Measurements from ENCODE around the gene SPON1. TPM values are rescaled to one million over a fixed set of nuclear protein-coding genes. Genes with fewer than 3 reads are reported as not detected.

SPON1 gene
- total RNA-seq, 3 donors from 2014 or later (not counting 1 experiment from before 2014, with no cell fraction given), result 0.09 to 0.18 TPM; not detected in 1

GRCh38 chr11:13947379-13947778 is 15.1 kb upstream of the SPON1 start:
- DNase-seq, result no peak
- H3K27ac ChIP-seq (ENCODE audit: low read length), result no peak overlapping the region
- Mint-ChIP-seq H3K4me1 (no peaks in the 10 kb centered on the region), H3K36me3 (no peaks in the 10 kb centered on the region), H3K4me3 (no peak overlapping the region), H3K27ac (no peak overlapping the region), H3K9me3 (no peaks in the 10 kb centered on the region), H3K27me3 (ENCODE audit: low read depth in 2 of 2) (peaks cover 0 to 3% of the 10 kb centered on the region in 2 donors)
- intact Hi-C loops (cut with micrococcal nuclease), result no loop called here
- no peaks in the 10 kb centered on the region for H3K9me3 ChIP-seq (ENCODE audit: control insufficient read depth, insufficient read depth, low read length)
- H3K36me3 ChIP-seq (ENCODE audit: control insufficient read depth, insufficient read depth, low read length), result no peaks in the 10 kb centered on the region
- H3K4me1 ChIP-seq (ENCODE audit: control insufficient read depth, insufficient read depth, low read length), result no peaks in the 10 kb centered on the region
- no peak for TF ChIP-seq CTCF (IDR thresholded peaks at IDR 0.05)
- peaks cover 2% of the 10 kb centered on the region for H3K27me3 ChIP-seq (ENCODE audit: control insufficient read depth, insufficient read depth, low read length)
- ATAC-seq, result no peak
- H3K4me3 ChIP-seq (ENCODE audit: low read length), result no peak overlapping the region

GRCh38 chr11:13949876-13950275 is 12.6 kb upstream of the SPON1 start:
- intact Hi-C loops (cut with micrococcal nuclease), result no loop called here
- H3K9me3 ChIP-seq (ENCODE audit: control insufficient read depth, insufficient read depth, low read length), result no peaks in the 10 kb centered on the region
- Mint-ChIP-seq H3K4me3 (no peak overlapping the region), H3K27me3 (ENCODE audit: low read depth in 2 of 2) (peaks cover 0 to 3% of the 10 kb centered on the region in 2 donors), H3K27ac (no peak overlapping the region), H3K36me3 (no peaks in the 10 kb centered on the region), H3K9me3 (no peaks in the 10 kb centered on the region), H3K4me1 (no peaks in the 10 kb centered on the region)
- no peak overlapping the region for H3K4me3 ChIP-seq (ENCODE audit: low read length)
- DNase-seq, result no peak
- ATAC-seq, result no peak
- no peaks in the 10 kb centered on the region for H3K36me3 ChIP-seq (ENCODE audit: control insufficient read depth, insufficient read depth, low read length)
- peaks cover 2% of the 10 kb centered on the region for H3K27me3 ChIP-seq (ENCODE audit: control insufficient read depth, insufficient read depth, low read length)
- TF ChIP-seq CTCF (IDR thresholded peaks at IDR 0.05), result no peak
- 60% methylated on average over 1 of the region's 2 CpGs for WGBS (ENCODE audit: insufficient coverage)
- no peaks in the 10 kb centered on the region for H3K4me1 ChIP-seq (ENCODE audit: control insufficient read depth, insufficient read depth, low read length)
- no peak overlapping the region for H3K27ac ChIP-seq (ENCODE audit: low read length)

- no peak for TF ChIP-seq CTCF (IDR thresholded peaks at IDR 0.05)
- no peaks in the 10 kb centered on the region for H3K4me1 ChIP-seq (ENCODE audit: control insufficient read depth, insufficient read depth, low read length)
- H3K9me3 Mint-ChIP-seq, result no peaks in the 10 kb centered on the region
- H3K27ac Mint-ChIP-seq, result no peak overlapping the region
- no peak for ATAC-seq
- no peaks in the 10 kb centered on the region for H3K36me3 ChIP-seq (ENCODE audit: control insufficient read depth, insufficient read depth, low read length)
- H3K9me3 ChIP-seq (ENCODE audit: control insufficient read depth, insufficient read depth, low read length), result no peaks in the 10 kb centered on the region
- no peak overlapping the region for H3K27ac ChIP-seq (ENCODE audit: low read length)
- no peaks in the 10 kb centered on the region for H3K4me1 Mint-ChIP-seq
- WGBS (ENCODE audit: insufficient coverage), result 86% methylated on average over 1 of the region's 1 CpG
- no peak for DNase-seq
- H3K27me3 ChIP-seq (ENCODE audit: control insufficient read depth, insufficient read depth, low read length), result peaks cover 8% of the 10 kb centered on the region
- H3K4me3 ChIP-seq (ENCODE audit: low read length), result no peak overlapping the region
- intact Hi-C loops (cut with micrococcal nuclease), result no loop called here
- H3K36me3 Mint-ChIP-seq, result no peaks in the 10 kb centered on the region
- peaks cover 0 to 3% of the 10 kb centered on the region in 2 donors for H3K27me3 Mint-ChIP-seq (ENCODE audit: low read depth in 2 of 2)
- H3K4me3 Mint-ChIP-seq, result no peak overlapping the region
These were observed 10.3 kb upstream of the SPON1 start for GRCh38 chr11:13952221-13952620.

GRCh38 chr11:13952668-13953067 is 9.9 kb upstream of the SPON1 start:
- no peak for TF ChIP-seq CTCF (IDR thresholded peaks at IDR 0.05)
- Mint-ChIP-seq H3K27me3 (ENCODE audit: low read depth in 2 of 2) (peaks cover 0 to 3% of the 10 kb centered on the region in 2 donors), H3K4me3 (no peak overlapping the region), H3K36me3 (no peaks in the 10 kb centered on the region), H3K27ac (no peak overlapping the region), H3K4me1 (no peaks in the 10 kb centered on the region), H3K9me3 (no peaks in the 10 kb centered on the region)
- no peaks in the 10 kb centered on the region for H3K9me3 ChIP-seq (ENCODE audit: control insufficient read depth, insufficient read depth, low read length)
- no peak overlapping the region for H3K27ac ChIP-seq (ENCODE audit: low read length)
- intact Hi-C loops (cut with micrococcal nuclease), result no loop called here
- no peaks in the 10 kb centered on the region for H3K36me3 ChIP-seq (ENCODE audit: control insufficient read depth, insufficient read depth, low read length)
- ATAC-seq (no peak), DNase-seq (no peak)
- WGBS (ENCODE audit: insufficient coverage), result 86% methylated on average over 2 of the region's 4 CpGs
- H3K4me1 ChIP-seq (ENCODE audit: control insufficient read depth, insufficient read depth, low read length), result no peaks in the 10 kb centered on the region
- H3K27me3 ChIP-seq (ENCODE audit: control insufficient read depth, insufficient read depth, low read length), result peaks cover 8% of the 10 kb centered on the region
- no peak overlapping the region for H3K4me3 ChIP-seq (ENCODE audit: low read length)

All from natural killer cell (primary cell).